Cortex of kidney (tissue), 1 donor: Measurements from ENCODE around the gene POGK.

Experiments
- DNase-seq: peaks from one replicate; lab custom pipeline; 2025; lab: John Stamatoyannopoulos, UW

POGK gene

GRCh38 chr1:166903232-166903631, 64.0 kb downstream of the POGK start:
- DNase-seq, result no peak

- no peak for DNase-seq
Observed at GRCh38 chr1:166905136-166905535, 65.9 kb downstream of the POGK start.

GRCh38 chr1:166905900-166906299, 66.6 kb downstream of the POGK start:
- DNase-seq, result no peak
